ENCODE measurements around the gene AP1B1.

Gene AP1B1

DNA sequence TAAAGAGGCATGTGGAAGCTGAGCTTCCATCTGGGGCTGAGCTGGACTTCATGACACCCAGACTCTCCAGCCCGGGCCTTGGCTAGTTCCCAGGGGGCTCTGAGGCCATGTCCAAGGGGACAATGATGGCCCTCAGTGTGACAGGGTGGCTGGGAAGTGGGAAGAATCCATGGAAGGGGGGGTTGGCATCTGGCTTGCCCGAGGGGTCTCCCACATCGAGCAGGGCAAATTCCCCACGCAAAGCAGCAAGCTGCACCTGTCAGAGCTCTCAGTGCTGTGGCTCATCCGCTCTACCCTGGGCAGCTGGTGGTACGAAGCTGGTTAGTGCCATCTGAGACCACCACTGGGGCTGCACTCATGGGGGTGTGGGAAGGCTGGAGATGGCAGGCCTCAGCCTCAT, 9.4 kb upstream of the AP1B1 start:
- H3K9me3 Mint-ChIP-seq: no peaks in the 10 kb centered on the region
- peaks cover 14% of the 10 kb centered on the region for H3K4me1 Mint-ChIP-seq (ENCODE audit: low read depth)
- peaks cover 10% of the 10 kb centered on the region for H3K27me3 Mint-ChIP-seq
- H3K27ac Mint-ChIP-seq: no peak overlapping the region
- no peaks in the 10 kb centered on the region for H3K36me3 Mint-ChIP-seq (ENCODE audit: low read depth)
- no peak overlapping the region for H3K4me3 Mint-ChIP-seq

DNA sequence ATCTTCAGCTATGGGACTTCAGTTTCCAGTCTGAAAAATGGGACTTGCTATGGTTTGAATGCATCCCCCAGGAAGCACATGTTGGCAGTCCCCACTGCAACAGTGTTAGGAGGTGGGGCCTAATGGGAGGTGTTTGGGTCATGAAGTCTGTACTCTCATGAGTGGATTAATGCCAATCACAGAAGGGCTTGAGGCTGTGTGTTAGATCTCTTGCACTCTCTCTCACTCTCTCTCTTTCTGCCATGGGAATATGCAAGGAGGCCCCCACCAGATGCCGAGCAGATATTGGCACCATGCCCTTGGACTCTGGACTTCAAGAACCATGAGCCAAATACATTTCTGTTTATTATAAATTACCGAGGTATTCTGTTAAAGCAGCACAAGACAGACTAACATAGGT, 7.8 kb upstream of the AP1B1 start:
- no peaks in the 10 kb centered on the region for H3K36me3 Mint-ChIP-seq (ENCODE audit: low read depth)
- H3K27me3 Mint-ChIP-seq: no peaks in the 10 kb centered on the region
- H3K4me1 Mint-ChIP-seq (ENCODE audit: low read depth): peaks cover 14% of the 10 kb centered on the region
- no peak overlapping the region for H3K4me3 Mint-ChIP-seq
- no peak overlapping the region for H3K27ac Mint-ChIP-seq
- no peaks in the 10 kb centered on the region for H3K9me3 Mint-ChIP-seq

DNA sequence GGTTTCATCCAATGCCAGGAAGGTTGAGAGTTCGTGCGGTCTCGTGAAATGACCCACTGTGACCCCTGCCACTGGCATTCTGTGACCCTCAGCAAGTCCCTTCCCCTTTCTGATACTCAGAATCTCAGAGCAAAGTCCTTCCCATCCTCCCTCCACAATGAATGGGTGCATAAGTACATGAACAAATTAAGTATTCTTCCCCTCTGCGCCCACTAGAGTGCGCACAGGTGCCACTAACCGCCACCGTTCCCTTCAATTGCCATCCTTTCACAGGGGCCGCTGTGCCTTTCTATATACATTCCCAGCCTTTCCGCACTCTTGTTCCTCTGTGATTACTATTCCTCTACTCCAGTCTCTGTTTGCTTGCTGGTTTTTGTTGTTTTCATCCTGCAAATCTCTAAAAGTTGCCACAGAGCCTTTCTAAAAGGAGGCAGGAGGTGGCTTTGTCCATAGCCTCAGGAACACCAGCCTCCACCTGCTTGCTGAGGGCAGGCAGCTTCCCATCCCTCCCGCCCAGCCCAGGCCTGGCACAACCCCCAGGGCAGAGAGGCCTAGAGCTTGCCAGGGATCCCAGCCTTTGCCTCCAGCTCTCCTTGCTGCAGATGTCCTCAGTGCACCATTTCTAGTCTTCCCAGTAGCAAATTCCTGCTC, 6.7 kb upstream of the AP1B1 start:
- no peaks in the 10 kb centered on the region for H3K36me3 Mint-ChIP-seq (ENCODE audit: low read depth)
- H3K27me3 Mint-ChIP-seq: no peaks in the 10 kb centered on the region
- no peak overlapping the region for H3K27ac Mint-ChIP-seq
- no peaks in the 10 kb centered on the region for H3K9me3 Mint-ChIP-seq
- peaks cover 14% of the 10 kb centered on the region for H3K4me1 Mint-ChIP-seq (ENCODE audit: low read depth)
- H3K4me3 Mint-ChIP-seq: no peak overlapping the region

DNA sequence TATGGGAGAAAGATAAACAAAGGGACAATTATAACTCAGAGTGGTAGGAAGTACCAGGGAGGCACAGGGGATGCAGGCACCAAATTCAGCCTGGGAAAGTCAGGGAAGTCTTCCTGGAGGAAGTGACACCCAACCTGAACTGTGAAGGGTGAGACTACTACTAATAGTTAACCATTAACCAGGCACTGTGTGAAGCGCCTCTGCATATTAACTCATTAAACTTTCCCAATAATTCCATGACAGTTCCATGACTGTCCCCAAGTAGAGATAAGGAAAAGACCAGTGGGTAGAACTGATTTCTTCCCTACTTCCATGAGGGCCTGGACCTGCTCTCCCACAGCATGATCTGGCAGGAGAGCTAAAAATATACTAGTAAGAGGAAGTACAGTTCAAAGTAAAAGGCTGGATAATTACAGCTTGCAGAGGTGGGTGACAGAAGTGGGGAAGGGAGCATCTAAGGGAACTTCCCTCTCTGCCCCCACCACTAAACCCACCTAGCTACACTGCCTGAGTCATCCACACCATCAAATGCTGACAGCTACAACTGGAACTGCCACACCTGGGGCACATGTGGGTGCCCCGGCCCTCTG, 4.7 kb upstream of the AP1B1 start:
- Mint-ChIP-seq H3K27ac (peak overlapping the region; percentile 3), H3K4me3 (no peak overlapping the region), H3K4me1 (ENCODE audit: low read depth) (peaks cover 18% of the 10 kb centered on the region), H3K9me3 (no peaks in the 10 kb centered on the region), H3K27me3 (no peaks in the 10 kb centered on the region), H3K36me3 (ENCODE audit: low read depth) (no peaks in the 10 kb centered on the region)

DNA sequence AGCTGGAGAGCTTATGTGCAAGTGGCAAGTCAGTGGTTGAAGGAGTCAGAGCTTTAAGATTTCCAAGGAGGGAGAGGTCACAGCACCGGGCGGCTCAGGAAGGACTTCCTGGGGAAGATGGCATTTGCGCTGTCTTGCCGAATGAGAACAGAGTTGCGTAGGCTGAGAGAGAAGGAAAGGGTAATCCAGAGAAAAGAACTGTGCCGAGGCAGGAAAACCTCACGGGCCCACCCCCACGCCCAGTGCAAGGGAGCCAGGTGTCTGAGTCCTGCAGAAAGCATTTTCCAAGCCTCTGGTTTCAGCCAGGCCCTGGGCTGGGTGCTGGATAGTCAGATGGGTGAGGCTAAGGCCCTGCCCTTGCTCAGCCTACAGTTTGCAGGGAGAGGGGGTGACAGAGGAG, 3.2 kb upstream of the AP1B1 start:
- no peak overlapping the region for H3K27ac Mint-ChIP-seq
- H3K27me3 Mint-ChIP-seq: no peaks in the 10 kb centered on the region
- H3K4me3 Mint-ChIP-seq: no peak overlapping the region
- H3K4me1 Mint-ChIP-seq (ENCODE audit: low read depth): peaks cover 31% of the 10 kb centered on the region
- no peaks in the 10 kb centered on the region for H3K36me3 Mint-ChIP-seq (ENCODE audit: low read depth)
- no peaks in the 10 kb centered on the region for H3K9me3 Mint-ChIP-seq

DNA sequence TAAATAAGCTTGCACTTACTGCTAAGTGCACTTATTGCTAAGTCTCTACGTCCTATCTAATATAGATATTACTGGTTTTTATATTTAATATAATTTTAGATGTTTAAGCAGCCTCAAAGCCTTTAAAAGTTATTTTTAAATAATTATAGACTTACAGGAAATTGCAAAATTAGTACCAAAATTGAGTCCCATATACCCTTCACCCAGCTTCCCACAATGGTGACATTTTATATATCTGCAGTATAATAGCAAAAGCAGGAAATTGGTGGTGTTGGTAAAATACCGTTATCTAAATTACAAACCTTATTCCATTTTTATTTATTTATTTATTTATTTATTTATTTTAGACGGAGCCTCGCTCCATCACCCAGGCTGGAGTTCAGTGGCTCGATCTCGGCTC, 1.9 kb upstream of the AP1B1 start:
- Mint-ChIP-seq H3K4me1 (ENCODE audit: low read depth) (peaks cover 43% of the 10 kb centered on the region), H3K27me3 (no peaks in the 10 kb centered on the region), H3K36me3 (ENCODE audit: low read depth) (peaks cover 8% of the 10 kb centered on the region), H3K27ac (no peak overlapping the region), H3K4me3 (no peak overlapping the region), H3K9me3 (no peaks in the 10 kb centered on the region)

DNA sequence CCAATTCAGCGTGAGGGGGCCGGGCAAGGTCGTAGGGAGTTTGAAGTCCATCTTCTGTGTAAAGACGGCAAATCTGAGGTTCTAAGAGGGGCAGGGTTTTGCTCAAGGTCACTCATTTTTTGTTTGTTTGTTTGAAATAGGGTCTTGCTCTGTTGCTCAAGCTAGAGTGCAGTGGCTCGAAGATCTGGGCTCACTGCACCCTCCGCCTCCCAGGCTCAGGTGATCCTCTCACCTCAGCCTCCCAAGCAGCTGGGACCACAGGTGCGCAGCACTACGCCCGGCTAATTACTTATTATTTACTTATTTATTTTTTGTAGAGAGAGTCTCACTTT, 355 bp upstream of the AP1B1 start:
- Mint-ChIP-seq H3K27me3 (no peaks in the 10 kb centered on the region), H3K36me3 (ENCODE audit: low read depth) (peaks cover 15% of the 10 kb centered on the region), H3K4me1 (ENCODE audit: low read depth) (peaks cover 50% of the 10 kb centered on the region), H3K9me3 (no peaks in the 10 kb centered on the region), H3K4me3 (peak overlapping the region; percentile 93), H3K27ac (peak overlapping the region; percentile 90)

DNA sequence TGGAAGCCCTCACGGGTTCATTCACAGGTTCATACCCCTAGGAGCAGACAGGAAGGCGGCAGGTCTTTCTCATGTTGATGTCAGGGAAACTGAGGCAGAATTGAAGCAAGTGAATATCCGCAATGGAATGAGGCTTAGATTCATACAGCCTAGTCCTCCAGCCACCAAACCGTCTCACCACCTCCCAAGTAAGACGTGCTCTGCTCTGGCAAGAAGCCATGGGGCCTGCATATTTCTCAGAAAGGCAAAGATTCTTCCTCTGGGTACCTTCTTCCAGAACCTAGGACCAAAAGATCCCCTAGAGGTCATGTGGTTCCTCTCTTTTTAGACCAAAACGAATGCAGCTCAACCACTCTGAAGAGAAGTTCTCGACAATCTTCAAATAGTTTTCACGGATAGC, 1.7 kb downstream of the AP1B1 start:
- peaks cover 29% of the 10 kb centered on the region for H3K36me3 Mint-ChIP-seq (ENCODE audit: low read depth)
- peak overlapping the region; percentile 93 for H3K4me3 Mint-ChIP-seq
- peaks cover 54% of the 10 kb centered on the region for H3K4me1 Mint-ChIP-seq (ENCODE audit: low read depth)
- no peaks in the 10 kb centered on the region for H3K9me3 Mint-ChIP-seq
- peak overlapping the region; percentile 80 for H3K27ac Mint-ChIP-seq
- H3K27me3 Mint-ChIP-seq: no peaks in the 10 kb centered on the region

DNA sequence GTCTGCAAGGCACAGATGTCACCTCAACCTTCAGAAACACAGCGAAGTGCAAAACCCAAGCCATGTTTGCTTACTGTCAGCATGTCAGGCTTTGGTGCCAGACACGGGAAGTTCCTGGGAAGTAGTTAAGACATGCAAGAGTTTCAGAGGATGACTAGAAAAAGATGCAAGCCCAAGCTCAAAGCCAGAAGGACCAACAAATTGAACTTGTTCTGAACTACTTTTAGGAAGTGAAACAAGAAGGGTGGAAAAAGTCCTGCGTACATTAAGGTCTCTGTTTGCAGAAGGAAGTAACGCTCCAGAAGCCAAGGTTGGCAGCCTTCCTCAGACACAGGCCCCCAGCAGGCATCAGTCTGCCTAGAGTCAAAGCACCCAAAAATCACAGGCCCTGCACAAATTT, 2.6 kb downstream of the AP1B1 start:
- H3K4me3 Mint-ChIP-seq: peak overlapping the region; percentile 32
- H3K36me3 Mint-ChIP-seq (ENCODE audit: low read depth): peaks cover 34% of the 10 kb centered on the region
- H3K9me3 Mint-ChIP-seq: no peaks in the 10 kb centered on the region
- peaks cover 60% of the 10 kb centered on the region for H3K4me1 Mint-ChIP-seq (ENCODE audit: low read depth)
- peak overlapping the region; percentile 80 for H3K27ac Mint-ChIP-seq
- no peaks in the 10 kb centered on the region for H3K27me3 Mint-ChIP-seq

DNA sequence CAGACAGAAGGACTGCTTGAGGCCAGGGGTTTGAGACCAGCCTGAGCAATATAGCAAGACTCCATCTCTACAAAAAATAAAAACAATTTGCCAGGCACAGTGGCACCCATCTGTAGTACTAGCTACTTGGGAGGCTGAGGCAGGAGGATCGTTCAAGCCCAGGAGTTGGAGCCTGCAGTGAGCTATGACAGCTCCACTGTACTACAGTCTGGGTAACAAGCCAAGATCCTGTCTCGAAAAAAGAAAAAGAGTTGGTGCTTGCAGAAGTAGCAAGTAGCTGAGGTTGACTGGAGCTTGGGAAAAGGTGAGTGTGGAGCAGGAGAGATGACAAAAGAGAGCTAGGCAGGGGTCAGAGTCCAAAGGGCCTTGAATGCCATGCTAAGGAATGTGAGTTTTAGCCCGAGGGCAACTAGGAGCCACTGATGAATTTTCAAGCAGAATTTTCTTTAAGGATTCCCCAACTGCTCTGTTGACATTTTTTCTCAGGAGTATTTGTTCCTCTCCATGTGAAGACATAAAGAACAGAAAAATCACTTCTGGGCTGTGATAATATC, 3.1 kb downstream of the AP1B1 start:
- Mint-ChIP-seq H3K4me1 (ENCODE audit: low read depth) (peaks cover 62% of the 10 kb centered on the region), H3K36me3 (ENCODE audit: low read depth) (peaks cover 34% of the 10 kb centered on the region), H3K27ac (peak overlapping the region; percentile 80)

DNA sequence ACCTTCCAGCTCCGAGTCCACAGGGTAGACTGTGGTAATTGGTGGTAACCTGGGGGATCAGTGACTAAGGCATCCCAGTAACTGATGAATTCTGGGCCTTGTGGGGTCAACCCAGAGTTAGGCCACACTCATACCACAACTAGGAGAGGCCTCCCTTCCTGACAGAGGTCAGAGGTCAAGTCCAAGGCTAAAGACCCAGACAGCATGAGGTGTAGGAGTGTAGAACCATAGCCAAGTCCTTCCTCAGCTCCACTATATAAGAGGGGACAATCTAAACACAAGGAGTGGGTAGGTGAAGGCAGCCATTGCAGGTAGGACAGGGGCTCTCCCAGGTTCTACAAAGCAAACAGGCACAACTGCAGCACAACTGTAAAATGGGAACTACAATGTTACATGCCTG, 4.6 kb downstream of the AP1B1 start:
- Mint-ChIP-seq H3K27me3 (no peaks in the 10 kb centered on the region), H3K36me3 (ENCODE audit: low read depth) (peaks cover 40% of the 10 kb centered on the region), H3K9me3 (no peaks in the 10 kb centered on the region), H3K4me3 (no peak overlapping the region), H3K27ac (no peak overlapping the region), H3K4me1 (ENCODE audit: low read depth) (peaks cover 67% of the 10 kb centered on the region)

More for the DNA sequence above, 3.1 kb downstream of the AP1B1 start:
- Mint-ChIP-seq H3K9me3 (no peaks in the 10 kb centered on the region), H3K27me3 (no peaks in the 10 kb centered on the region), H3K4me3 (peak overlapping the region; percentile 32)

DNA sequence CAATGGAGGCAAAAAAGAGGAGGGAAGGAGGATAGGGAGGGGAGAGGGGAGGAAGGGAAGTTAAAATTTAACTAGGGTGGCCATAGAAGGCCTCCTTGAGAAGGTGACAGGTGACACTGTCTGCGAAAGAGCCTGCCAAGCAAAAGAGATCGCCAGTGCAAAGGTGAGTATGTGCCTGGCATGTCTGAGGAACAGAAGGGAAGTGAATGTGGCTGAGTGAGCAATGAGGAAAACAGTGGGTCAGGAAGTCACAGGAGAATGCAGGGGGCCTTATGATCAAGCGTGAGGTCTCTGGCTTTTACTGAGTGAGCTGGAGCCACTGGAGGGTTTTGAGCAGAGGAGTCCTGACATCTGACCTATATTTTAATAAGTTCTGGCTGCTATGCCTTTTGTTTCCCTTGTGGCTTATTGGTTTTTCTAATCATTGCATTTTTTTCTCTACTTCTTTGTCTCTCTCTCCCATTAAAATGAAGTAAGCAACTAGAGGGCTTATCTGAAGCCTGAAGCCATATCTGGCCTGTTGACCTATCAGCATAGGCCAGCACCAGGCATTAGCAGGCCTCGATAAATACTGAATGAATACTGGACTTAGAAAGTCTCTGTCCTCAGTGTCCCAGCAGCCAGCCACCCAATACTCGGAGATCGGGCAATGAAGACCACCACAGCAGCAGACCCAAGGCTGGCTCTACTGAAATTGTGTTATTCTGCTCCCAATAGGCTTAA, 5.6 kb downstream of the AP1B1 start:
- Mint-ChIP-seq H3K36me3 (ENCODE audit: low read depth) (peaks cover 40% of the 10 kb centered on the region), H3K27me3 (no peaks in the 10 kb centered on the region), H3K27ac (peak overlapping the region; percentile 6), H3K4me1 (ENCODE audit: low read depth) (peaks cover 62% of the 10 kb centered on the region), H3K4me3 (no peak overlapping the region), H3K9me3 (no peaks in the 10 kb centered on the region)

DNA sequence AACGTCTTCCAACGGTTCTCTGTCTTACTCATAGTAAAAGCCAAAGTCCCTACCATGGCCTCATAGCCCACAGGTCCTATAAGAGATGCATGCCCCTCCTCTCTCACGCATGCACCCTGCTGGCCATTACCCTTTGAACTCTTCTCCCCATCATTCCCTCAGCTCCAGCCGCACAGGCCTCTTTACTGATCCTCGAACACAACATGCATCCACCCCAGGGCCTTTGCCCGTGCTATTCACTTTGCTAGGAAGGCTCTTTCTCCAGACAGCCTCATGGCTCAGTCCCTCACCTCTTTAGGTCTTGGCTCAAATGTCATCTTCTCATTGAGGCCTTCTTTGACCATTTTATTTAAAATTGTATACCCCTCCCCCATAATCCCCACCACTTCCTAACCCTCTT, 7.5 kb downstream of the AP1B1 start:
- no peak overlapping the region for H3K27ac Mint-ChIP-seq
- H3K4me1 Mint-ChIP-seq (ENCODE audit: low read depth): peaks cover 53% of the 10 kb centered on the region
- H3K27me3 Mint-ChIP-seq: no peaks in the 10 kb centered on the region
- no peak overlapping the region for H3K4me3 Mint-ChIP-seq
- peaks cover 51% of the 10 kb centered on the region for H3K36me3 Mint-ChIP-seq (ENCODE audit: low read depth)
- no peaks in the 10 kb centered on the region for H3K9me3 Mint-ChIP-seq

DNA sequence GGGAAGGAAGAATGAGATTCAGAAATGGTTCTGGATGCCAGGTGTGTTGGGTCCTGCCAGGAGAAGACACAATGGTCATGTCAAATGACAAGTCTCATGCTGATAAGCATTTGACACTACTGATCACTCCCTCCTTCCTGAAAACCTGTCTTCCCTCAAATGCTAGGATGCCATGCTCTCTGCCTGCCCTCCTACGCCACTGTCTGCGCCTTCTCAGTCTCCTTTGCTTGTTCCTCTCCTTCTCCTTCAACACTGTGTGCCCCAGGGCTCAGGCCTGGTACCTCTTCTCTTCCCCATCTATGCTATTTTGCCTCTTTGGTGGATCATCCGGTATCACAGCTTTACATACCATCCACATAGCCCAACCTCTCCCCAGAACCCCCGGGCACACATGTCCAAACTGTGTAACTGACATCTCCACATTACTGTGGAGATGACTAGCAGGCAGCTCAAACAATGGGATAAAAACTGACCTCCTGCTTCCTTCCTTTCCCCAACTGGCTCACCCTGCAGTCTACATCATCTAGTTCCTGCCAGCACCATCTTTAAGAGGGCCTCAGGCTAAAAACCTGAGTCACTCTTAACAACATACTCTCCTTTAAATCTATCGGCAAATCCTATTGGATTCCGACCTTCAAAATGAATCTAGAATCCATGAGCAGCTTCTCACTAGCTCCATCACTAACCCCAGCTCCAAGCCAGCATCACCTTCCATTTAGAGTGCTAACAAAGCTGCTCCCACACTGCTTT, 8.2 kb downstream of the AP1B1 start:
- Mint-ChIP-seq H3K27ac (peak overlapping the region; percentile 3), H3K9me3 (no peaks in the 10 kb centered on the region), H3K36me3 (ENCODE audit: low read depth) (peaks cover 52% of the 10 kb centered on the region), H3K27me3 (no peaks in the 10 kb centered on the region), H3K4me1 (ENCODE audit: low read depth) (peaks cover 53% of the 10 kb centered on the region), H3K4me3 (no peak overlapping the region)

DNA sequence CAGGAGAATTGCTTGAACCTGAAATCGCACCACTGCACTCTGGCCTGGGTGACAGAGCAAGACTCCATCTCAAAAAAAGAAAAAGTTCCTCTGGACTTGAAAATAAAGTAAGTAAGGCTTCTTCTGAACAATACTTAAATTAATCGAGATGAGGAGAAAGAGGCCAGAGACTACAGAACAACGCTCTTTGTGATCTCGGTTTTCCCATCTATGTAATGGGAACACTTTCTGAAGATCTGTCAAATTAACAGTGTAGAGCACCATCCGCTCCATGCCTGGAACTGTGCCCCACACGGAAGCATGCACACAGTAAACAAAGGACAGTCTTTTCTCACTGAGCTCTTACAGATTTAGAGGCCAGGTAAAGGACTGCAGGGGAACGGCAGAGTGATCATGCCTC, 9.1 kb downstream of the AP1B1 start:
- H3K27ac Mint-ChIP-seq: peak overlapping the region; percentile 21
- H3K4me1 Mint-ChIP-seq (ENCODE audit: low read depth): peaks cover 53% of the 10 kb centered on the region
- H3K9me3 Mint-ChIP-seq: no peaks in the 10 kb centered on the region
- no peak overlapping the region for H3K4me3 Mint-ChIP-seq
- peaks cover 55% of the 10 kb centered on the region for H3K36me3 Mint-ChIP-seq (ENCODE audit: low read depth)
- no peaks in the 10 kb centered on the region for H3K27me3 Mint-ChIP-seq
